HFFc6 (cell line): Measurements from ENCODE around the gene FMR1NB. TPM values are rescaled to one million over a fixed set of nuclear protein-coding genes. Genes with fewer than 3 reads are reported as not detected.

Source experiments
- DNase-seq: peaks from one replicate; pipeline ENCODE4 v3.0.0-alpha.2; 2018
- H3K27ac Mint-ChIP-seq: 2 replicates; pipeline ENCODE4 v1.8.0; 2020; ENCODE audit warnings: mild to moderate bottlenecking, mixed read lengths
- H3K27me3 Mint-ChIP-seq: 2 replicates; pipeline ENCODE4 v1.8.0; 2021; ENCODE audit warnings: mild to moderate bottlenecking, moderate library complexity, mixed read lengths; ENCODE audit not compliant: insufficient read depth
- H3K36me3 Mint-ChIP-seq: 2 replicates; pipeline ENCODE4 v1.8.0; 2021; ENCODE audit warnings: low read depth, mixed read lengths
- H3K4me1 Mint-ChIP-seq: 2 replicates; pipeline ENCODE4 v1.8.0; 2020; ENCODE audit warnings: low read depth, mixed read lengths
- H3K4me3 Mint-ChIP-seq: 2 replicates; pipeline ENCODE4 v1.8.0; 2020; ENCODE audit warnings: mild to moderate bottlenecking, moderate library complexity, mixed read lengths
- H3K9me3 Mint-ChIP-seq: 2 replicates; pipeline ENCODE4 v1.8.0; 2020; ENCODE audit warnings: mild to moderate bottlenecking, mixed read lengths
- total RNA-seq, 6 experiments: library from RNA; stranded (reverse); fragmentation: NEBNext Ultra II Directional; extraction: Animal tissue kit (Norgen Biotek cat#: 25700); gene quantifications; 2 replicates in 1 of 6; 3 replicates in 5 of 6; pipeline ENCODE4 v1.2.3, GENCODE V29; 2021
- TF ChIP-seq, protein P1 (sequence below): fragments of 200-600 bp; sonication (generic); IDR thresholded peaks from 2 replicates; pipeline ENCODE4 v1.5.0; 2021; ENCODE audit warnings: antibody characterized with exemption, mild to moderate bottlenecking

FMR1NB gene
- total RNA-seq, 6 experiments from 2014 or later, result not detected

- no peak overlapping the region for H3K27ac Mint-ChIP-seq
- TF ChIP-seq, protein P1, sequence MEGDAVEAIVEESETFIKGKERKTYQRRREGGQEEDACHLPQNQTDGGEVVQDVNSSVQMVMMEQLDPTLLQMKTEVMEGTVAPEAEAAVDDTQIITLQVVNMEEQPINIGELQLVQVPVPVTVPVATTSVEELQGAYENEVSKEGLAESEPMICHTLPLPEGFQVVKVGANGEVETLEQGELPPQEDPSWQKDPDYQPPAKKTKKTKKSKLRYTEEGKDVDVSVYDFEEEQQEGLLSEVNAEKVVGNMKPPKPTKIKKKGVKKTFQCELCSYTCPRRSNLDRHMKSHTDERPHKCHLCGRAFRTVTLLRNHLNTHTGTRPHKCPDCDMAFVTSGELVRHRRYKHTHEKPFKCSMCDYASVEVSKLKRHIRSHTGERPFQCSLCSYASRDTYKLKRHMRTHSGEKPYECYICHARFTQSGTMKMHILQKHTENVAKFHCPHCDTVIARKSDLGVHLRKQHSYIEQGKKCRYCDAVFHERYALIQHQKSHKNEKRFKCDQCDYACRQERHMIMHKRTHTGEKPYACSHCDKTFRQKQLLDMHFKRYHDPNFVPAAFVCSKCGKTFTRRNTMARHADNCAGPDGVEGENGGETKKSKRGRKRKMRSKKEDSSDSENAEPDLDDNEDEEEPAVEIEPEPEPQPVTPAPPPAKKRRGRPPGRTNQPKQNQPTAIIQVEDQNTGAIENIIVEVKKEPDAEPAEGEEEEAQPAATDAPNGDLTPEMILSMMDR, result no peak
- H3K36me3 Mint-ChIP-seq, result no peaks in the 10 kb centered on the region
- no peaks in the 10 kb centered on the region; the same call in 1 of the 2 replicates for H3K27me3 Mint-ChIP-seq
- peak; percentile 1 for DNase-seq
- H3K4me1 Mint-ChIP-seq, result peaks cover 6% of the 10 kb centered on the region; the same call in 1 of the 2 replicates
- no peaks in the 10 kb centered on the region for H3K9me3 Mint-ChIP-seq
- no peak overlapping the region for H3K4me3 Mint-ChIP-seq
These were observed 2.2 kb upstream of the FMR1NB start for GRCh38 chrX:147978931-147979330.

DNA sequence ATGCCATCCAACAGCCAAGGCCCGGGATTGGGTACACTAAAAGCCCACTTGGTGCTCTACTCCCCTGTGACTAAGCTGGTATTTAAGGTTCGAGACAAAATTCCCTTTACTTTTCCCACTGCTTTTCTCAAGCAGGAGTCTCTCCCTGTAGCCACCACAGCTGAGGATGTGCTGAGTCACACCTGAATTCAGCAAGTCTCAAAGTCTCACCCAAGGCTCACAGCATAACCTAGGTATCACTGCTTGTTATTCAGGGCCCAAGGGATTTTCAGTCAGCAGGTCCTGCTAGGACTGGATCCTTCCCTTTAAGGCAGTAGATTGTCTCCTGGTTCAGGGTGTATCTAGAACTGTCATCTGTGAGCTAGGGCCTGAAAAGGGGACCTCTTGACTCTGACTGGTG is 39.2 kb downstream of the FMR1NB start:
- H3K4me3 Mint-ChIP-seq, result no peak overlapping the region
- TF ChIP-seq, protein P1, result no peak
- H3K9me3 Mint-ChIP-seq, result no peaks in the 10 kb centered on the region; the same call in 1 of the 2 replicates
- DNase-seq, result no peak
- no peak overlapping the region for H3K27ac Mint-ChIP-seq
- no peaks in the 10 kb centered on the region for H3K36me3 Mint-ChIP-seq
- no peaks in the 10 kb centered on the region for H3K4me1 Mint-ChIP-seq
- no peaks in the 10 kb centered on the region for H3K27me3 Mint-ChIP-seq

GRCh38 chrX:148024425-148025148 is 43.5 kb downstream of the FMR1NB start:
- Mint-ChIP-seq H3K4me3 (no peak overlapping the region), H3K27ac (no peak overlapping the region), H3K9me3 (no peaks in the 10 kb centered on the region; the same call in 1 of the 2 replicates), H3K36me3 (no peaks in the 10 kb centered on the region), H3K27me3 (no peaks in the 10 kb centered on the region), H3K4me1 (no peaks in the 10 kb centered on the region)
- DNase-seq, result no peak
- TF ChIP-seq, protein P1, result no peak

DNA sequence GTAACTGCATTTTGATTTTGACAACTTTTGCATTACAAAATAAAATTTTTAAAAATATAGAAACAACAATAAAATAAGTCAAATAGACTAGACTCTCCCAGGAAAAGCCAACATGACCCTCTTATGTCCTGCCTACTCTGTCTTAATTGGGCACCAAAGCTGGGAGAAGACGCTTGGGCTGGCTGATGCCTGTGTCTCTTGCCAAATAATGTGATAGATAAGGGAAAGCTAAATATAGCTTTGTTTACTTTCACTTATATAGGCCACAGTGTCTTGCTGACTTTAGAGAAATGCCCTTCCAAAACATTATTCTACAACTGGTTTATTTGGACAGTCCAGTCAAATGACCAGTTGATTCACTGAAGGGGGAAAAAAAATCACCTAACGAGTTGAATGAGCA is 54.2 kb downstream of the FMR1NB start:
- Mint-ChIP-seq H3K9me3 (no peaks in the 10 kb centered on the region), H3K27ac (no peak overlapping the region), H3K36me3 (no peaks in the 10 kb centered on the region), H3K4me3 (no peak overlapping the region), H3K27me3 (no peaks in the 10 kb centered on the region), H3K4me1 (no peaks in the 10 kb centered on the region)
- TF ChIP-seq, protein P1, result no peak
- no peak for DNase-seq

- no peaks in the 10 kb centered on the region for H3K4me1 Mint-ChIP-seq
- DNase-seq, result no peak
- no peaks in the 10 kb centered on the region for H3K9me3 Mint-ChIP-seq
- H3K27me3 Mint-ChIP-seq, result no peaks in the 10 kb centered on the region
- no peak overlapping the region for H3K4me3 Mint-ChIP-seq
- TF ChIP-seq, protein P1, result no peak
- no peak overlapping the region for H3K27ac Mint-ChIP-seq
- no peaks in the 10 kb centered on the region for H3K36me3 Mint-ChIP-seq
These were observed 55.9 kb downstream of the FMR1NB start for GRCh38 chrX:148037020-148037419.
